Measurements from ENCODE around the gene PRSS33.

PRSS33 gene

DNA sequence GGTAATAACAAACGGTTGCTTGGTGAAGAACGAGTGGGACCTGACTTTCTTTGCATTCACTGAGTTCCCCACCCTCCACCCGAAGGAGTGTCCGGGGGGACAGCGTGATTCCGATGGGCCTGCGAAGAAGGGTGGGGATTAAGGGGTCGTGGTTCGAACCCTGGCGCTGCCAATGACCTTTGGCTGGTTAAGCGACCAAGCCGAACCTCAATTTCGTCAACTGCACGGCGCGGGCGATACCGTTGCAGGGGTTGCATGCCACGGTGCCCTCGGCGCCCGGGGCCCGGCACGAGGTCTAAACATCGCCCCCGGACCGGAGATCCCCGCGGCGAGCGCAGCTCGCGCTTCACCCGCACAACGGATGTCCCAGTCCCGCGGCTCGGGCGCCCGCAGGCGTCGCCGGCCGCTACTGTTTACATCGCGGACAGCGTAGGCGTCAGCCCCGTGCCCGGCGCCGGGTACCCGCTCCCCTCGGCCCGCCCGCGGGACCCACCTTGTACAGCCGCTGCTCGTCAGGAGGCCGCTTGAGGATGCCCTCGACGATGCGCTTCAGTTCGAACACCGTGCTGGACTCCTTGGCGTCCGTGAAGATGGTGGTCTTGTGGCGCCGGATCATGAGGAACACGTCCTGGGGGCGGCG is 10.7 kb downstream of the PRSS33 start:
- peak; percentile 68 for DNase-seq

DNA sequence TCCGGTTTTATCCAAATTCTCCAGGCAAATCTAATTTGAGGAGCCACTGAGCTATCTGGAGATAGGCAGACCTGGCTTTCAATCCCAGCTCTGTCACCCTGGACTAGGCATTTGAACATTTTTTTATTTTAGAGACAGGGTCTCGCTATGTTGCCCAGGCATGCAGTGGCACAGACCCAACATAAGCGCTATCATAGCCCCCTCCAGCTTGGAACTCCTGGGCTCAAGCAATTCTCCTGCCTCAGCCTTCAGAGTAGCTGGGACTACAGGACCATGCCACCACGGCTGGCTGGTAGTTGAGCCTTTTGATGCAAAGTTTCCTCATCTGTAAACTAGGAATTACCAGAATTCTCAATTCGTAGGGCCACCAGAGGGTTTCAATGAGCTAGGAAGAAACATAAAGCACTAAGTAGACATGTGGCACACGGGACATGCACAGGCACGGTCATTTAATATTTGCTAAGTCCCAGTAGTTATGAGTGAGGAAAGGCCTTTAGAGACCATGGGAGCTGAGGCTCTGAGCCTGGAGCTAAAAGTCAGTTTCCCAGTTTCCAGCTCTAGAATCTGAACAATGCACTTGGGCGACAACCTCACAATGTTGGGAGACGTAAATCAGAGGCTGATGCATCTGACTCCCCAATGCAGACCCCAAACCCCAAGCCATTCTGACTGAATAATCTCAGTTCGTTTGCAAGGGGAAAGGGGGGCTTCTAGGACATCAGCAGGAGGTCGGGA is 11.4 kb downstream of the PRSS33 start:
- no peak for DNase-seq

DNA sequence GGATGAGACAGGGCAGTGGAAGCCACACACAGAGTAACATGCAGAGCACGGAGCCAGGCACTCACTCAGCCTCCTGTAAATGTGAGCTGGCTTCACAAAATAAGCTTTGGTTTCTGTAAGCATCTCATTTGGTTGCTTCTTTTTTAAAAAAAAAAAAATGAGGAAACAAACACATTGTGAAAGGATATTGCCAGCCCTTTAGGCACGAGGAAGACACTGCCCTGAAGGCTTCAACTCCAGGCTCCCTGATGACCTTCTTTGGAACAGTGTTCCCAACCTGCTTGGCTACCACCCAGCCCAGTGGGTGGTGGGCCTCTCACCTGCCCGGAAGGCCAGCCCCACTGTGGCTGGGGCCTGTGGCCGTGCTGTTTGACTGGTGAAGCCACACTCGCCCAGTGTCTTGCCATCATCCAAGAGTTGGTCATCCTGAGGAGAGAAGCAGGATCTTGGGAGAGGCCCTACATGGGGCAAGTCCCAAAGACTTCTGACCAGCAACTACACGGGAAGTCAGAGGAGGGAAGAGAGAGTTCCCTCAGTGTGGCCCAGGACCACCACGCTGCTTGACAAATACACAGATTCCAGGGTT is 12.1 kb downstream of the PRSS33 start:
- no peak for DNase-seq

DNA sequence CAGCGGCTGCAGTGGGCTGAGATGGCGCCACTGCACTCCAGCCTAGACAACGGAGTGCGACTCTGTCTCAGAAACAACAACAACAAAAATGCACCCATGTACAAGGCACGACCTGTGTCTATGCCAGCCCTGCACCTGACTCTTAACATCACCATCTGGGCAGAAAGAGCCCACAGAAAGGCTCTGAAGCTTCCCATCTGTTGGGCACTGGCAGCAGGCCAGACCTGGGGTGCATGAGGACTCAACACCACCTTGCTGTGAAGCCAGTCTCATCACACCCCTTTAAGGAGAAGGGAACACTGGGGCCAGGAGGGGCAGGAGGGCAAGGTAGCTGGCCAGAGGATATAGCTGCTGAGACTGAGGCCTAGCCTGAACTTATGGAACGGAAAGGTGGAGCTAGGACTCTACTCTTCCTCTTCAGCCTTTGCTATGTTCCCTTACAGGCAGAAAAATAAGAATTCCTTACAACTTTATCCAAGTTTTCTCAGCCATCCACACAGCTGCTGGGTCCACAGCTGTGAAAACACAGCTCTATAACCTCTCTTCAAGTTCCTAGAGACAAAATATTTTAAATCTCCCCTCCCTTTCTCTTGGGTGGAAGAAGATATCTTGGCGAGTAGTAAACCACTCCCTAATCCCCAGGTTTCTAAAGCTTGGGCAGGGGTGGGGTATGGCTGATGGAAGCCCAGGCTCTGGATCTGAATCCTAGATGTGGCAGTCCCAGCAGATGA is 13.0 kb downstream of the PRSS33 start:
- no peak for DNase-seq

DNA sequence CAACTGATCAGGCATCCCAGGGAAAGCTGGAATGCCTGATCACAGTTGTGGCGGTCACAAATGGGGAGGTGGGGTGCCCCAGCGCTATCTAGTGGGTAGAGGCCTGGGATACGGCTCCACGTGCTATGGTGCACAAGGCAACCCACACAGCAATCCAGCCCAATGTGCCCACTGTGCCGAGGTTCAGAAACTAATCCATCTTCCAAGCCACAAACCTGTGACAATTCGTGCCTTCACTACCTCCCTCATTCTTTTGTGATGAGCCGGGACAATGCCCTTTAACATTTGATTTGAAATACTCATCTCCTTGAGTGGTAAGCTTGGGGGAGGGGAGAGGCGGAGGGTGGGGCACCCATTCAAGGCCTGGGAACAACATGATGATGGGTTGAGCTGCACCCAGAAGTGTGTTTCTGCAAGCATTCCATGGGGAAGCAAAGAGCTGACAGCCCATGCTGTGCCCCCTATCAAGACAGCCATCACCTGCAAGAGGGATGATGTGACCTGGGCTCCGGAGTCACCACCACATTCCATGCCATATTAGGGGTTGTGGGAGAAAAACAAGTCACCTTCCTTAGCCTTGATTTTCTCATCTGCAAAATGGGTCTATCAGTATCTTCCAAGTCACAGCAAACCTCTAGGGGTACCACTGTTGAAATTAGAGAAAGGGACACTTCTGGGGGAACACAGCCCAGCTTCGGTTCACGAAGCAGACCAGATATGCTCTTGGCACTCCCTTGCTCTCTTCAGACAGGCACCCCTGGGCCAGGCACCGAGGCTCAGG is 14.0 kb downstream of the PRSS33 start:
- DNase-seq, result no peak

DNA sequence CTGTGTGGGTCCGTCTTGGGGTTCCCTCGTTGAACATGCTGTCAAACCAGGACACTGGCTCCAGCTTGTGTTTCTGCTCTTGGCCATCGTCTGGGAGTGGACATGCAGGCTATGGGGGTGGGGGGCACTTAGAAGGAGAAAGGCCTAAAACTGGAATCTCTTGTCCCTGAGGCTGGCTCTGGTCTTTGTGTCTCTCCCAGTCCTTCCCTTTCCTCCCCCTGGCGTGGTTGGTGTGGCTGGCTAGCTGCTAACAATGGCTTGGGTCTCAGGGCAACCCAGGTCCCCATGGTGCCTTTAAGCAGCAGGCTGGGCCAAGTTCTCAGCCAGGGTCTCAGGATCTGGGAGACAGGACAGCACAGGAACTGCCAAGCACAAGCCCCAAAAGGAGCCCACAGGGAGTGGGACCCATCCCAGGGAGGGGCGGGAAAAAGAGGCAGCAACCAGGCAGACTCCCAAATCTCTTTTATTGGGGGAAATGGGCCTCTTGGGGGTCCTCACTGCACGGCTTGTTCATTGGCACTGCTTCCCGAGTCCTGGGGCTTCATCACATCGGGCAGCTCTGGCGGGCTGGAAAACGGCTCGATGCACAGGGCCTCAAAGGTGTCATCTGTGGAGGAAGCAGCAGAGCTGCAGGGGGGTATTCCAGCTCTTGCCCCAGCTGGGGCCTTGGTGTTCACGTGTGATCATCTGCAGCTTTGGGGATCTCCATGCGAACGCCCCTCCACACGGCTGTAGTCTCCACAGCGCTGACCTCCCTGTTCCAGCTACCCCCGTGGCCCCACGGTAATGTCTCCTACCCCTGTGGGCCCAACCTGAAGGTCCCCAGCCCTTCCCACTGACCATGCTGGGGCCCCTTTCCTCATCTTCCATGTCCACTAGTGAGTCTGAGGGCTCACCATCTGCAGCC is 15.6 kb downstream of the PRSS33 start:
- no peak for DNase-seq

DNA sequence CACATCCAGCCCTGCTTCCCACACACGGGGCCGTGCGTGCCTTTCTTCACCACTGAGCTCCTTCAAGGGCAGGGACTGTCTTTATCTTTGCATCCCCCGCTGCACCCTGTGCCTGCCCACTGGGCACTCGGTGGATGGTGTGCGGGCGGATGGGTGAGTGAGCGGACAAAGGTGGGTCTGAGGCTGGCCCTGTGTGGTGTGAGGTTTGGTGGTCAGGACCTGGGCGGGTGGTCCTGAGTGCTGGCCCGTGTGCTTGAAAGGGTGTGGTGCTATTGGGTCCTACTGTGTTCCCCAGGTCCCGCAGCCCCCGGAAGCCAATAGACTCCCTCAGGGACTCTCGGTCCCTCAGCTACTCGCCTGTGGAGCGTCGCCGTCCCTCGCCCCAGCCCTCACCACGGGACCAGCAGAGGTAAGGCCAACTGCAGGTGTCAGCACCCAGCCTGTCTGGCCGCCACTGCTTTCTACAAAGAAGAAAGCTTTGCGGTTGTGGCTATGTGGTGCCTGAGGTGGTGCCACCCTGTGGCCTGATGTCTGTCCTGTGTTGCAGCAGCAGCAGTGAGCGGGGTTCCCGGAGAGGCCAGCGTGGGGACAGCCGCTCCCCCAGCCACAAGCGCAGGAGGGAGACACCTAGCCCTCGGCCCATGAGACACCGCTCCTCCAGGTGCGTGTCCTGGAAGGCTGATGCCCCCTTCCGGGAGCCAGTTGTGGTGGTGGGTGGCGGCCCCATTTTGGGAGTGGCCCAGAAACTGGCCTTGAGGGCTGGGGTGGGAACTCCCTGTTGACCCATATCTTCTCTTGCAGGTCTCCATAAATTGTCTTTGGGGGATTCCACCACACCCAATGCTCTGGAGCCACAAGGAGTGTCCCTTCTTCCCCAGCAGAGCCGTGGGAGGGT is 17.1 kb downstream of the PRSS33 start:
- DNase-seq, result no peak

DNA sequence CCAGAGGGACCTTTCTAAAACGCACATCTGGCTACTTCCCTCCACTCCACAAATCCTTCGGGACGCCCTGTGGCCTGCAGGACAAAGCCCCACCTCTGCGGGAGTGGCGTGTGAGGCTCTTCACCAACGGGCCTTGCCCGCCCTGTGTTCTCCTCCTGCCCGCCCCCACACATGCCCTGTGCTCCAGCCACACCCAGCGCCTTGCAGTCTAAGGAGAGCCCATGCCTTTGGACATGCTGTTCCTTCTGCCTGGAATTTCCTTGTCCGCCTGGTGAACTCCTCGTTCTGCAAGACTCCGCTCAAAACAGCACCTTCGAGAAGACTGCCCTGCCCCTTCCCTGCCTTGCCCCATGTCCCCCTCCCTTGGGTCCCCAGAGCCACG is 17.7 kb downstream of the PRSS33 start:
- DNase-seq, result no peak

DNA sequence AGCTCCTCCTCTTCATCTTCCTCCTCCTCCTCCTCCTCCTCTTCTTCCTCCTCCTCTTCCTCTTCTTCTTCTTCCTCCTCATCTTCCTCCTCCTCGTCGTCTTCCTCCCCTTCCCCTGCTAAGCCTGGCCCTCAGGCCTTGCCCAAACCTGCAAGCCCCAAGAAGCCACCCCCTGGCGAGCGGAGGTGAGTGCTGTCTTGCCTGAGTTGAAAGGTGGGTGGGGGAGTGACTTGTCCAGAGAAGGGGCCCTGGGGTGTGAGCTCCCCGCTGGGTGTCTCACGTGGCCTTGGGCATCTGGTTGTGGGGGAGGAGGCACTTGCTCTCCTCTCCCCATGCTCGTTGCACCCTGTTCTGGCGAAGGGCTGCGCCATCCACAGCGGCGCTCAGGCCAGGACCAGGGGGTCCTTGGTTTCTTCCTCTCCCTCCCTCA is 18.2 kb downstream of the PRSS33 start:
- DNase-seq, result no peak

DNA sequence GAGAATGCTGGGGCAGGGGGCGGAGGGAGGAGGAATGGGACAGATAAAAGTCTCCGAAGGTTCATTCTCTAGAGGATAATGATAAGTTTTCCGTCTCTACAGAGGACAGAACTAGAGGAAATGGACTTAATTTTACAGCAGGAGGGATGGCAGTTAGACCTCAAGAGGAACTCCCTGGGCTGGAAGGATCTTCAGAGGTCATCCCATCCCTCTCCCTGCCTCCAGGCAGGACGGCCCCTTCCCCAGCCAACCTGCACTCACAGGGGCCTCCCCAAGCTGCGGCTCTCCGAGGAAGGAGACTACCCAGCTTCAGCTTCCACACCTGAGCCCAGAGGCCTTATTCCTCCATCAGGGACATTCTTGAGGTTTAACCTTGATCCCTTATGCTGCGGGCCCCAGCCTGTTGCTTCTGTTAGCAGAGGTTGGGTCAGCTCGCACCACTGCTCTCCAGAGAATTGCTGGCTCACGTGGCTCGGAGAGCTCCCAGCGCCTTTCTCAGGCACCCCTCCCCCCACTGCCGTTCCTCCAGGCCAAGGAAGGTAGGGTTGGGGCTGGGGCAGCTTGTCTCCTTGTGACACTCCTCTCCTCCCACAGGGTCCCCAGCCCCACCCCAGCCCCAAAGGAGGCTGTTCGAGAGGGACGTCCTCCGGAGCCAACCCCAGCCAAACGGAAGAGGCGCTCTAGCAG is 18.8 kb downstream of the PRSS33 start:
- DNase-seq, result no peak

DNA sequence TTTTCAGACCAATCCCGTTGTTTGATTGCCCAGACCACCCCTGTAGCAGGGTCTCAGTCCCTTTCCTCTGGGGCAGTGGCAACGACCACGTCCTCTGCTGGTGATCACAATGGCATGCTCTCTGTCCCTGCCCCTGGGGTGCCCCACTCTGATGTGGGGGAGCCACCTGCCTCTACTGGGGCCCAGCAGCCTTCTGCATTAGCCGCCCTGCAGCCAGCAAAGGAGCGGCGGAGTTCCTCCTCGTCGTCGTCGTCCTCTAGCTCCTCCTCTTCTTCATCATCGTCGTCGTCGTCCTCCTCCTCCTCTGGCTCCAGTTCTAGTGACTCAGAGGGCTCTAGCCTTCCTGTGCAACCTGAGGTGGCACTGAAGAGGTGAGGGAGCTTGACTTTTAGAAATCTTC is 19.5 kb downstream of the PRSS33 start:
- DNase-seq, result no peak

DNA sequence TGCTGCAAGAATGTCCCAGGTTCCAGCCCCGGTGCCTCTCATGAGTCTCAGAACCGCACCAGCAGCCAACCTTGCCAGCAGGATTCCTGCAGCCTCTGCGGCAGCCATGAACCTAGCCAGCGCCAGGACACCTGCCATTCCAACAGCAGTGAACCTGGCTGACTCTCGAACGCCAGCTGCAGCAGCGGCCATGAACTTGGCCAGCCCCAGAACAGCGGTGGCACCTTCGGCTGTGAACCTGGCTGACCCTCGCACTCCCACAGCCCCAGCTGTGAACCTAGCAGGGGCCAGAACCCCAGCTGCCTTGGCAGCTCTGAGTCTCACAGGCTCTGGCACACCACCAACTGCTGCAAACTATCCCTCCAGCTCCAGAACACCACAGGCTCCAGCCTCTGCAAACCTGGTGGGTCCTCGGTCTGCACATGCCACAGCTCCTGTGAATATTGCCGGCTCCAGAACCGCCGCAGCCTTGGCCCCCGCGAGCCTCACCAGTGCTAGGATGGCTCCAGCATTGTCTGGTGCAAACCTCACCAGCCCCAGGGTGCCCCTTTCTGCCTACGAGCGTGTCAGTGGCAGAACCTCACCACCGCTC is 20.1 kb downstream of the PRSS33 start:
- no peak for DNase-seq

DNA sequence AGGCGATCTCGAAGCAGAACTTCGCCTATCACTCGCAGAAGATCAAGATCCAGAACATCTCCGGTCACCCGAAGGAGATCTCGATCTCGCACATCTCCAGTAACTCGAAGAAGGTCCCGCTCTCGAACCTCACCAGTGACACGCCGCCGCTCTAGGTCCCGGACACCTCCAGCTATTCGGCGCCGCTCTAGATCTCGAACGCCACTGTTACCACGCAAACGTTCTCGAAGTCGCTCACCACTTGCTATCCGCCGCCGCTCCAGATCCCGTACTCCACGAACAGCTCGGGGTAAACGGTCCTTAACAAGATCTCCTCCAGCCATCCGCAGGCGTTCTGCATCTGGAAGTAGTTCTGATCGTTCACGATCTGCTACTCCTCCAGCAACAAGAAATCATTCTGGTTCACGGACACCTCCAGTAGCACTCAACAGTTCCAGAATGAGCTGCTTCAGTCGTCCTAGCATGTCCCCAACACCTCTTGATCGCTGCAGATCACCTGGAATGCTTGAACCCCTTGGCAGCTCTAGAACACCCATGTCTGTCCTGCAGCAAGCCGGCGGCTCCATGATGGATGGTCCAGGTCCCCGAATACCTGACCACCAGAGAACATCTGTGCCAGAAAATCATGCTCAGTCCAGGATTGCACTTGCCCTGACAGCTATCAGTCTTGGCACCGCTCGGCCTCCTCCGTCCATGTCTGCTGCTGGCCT is 20.8 kb downstream of the PRSS33 start:
- no peak for DNase-seq

DNA sequence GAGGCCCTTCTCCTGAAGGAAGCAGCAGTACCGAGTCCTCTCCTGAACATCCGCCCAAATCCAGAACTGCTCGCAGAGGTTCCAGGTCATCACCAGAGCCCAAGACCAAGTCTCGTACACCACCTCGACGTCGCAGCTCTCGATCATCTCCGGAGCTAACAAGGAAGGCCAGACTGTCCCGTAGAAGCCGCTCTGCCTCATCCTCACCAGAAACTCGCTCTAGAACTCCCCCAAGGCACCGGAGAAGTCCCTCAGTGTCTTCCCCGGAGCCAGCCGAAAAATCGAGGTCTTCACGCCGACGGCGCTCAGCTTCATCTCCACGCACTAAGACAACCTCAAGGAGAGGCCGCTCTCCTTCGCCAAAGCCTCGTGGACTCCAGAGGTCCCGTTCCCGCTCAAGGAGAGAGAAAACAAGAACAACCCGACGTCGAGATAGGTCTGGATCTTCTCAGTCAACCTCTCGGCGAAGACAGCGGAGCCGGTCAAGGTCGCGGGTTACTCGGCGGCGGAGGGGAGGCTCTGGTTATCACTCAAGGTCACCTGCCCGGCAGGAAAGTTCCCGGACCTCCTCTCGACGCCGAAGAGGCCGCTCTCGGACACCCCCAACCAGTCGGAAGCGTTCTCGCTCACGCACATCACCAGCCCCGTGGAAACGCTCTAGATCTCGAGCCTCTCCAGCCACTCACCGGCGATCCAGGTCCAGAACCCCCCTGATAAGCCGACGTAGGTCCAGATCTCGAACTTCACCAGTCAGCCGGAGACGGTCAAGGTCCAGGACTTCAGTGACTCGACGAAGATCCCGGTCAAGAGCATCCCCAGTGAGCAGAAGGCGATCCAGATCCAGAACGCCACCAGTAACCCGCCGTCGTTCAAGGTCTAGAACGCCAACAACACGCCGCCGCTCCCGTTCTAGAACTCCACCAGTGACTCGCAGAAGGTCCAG is 21.6 kb downstream of the PRSS33 start:
- DNase-seq, result no peak

DNA sequence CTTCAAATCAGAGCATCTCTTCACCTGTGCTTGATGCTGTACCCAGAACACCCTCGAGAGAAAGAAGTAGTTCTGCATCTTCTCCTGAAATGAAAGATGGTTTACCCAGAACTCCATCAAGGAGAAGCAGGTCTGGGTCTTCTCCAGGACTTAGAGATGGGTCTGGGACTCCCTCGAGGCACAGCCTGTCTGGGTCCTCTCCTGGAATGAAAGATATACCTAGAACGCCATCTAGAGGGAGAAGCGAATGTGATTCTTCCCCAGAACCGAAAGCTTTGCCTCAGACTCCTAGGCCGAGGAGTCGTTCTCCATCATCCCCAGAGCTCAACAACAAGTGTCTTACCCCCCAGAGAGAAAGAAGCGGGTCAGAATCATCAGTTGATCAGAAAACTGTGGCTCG is 22.6 kb downstream of the PRSS33 start:
- no peak for DNase-seq

DNA sequence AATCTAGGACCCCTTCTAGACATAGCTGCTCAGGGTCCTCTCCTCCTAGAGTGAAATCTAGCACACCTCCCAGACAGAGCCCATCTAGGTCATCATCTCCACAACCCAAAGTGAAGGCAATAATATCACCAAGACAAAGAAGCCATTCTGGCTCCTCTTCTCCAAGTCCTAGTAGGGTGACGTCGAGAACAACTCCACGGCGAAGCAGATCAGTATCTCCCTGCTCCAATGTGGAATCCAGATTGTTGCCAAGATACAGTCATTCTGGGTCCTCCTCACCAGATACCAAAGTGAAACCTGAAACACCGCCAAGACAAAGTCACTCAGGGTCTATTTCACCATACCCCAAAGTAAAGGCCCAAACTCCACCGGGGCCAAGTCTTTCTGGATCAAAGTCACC is 24.2 kb downstream of the PRSS33 start:
- DNase-seq, result no peak

DNA sequence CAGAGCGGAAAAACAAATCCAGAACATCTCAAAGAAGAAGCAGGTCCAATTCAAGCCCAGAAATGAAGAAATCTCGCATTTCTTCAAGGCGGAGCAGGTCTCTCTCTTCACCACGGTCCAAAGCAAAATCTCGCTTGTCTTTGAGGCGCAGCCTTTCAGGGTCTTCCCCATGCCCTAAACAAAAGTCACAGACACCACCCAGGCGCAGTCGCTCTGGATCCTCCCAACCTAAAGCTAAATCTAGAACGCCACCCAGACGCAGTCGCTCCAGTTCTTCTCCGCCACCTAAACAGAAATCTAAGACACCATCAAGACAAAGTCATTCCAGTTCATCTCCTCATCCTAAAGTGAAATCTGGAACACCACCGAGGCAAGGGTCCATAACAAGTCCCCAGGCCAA is 24.6 kb downstream of the PRSS33 start:
- DNase-seq, result no peak
